Measurements from ENCODE around the gene TRPC4. TPM values are rescaled to one million over a fixed set of nuclear protein-coding genes. Genes with fewer than 3 reads are reported as not detected.
A peak's percentile ranks its signal among the peaks of the same experiment; 100 is the strongest.

The TRPC4 gene
- total RNA-seq, 1 experiment from 2014 or later, result 19.0 TPM

DNA sequence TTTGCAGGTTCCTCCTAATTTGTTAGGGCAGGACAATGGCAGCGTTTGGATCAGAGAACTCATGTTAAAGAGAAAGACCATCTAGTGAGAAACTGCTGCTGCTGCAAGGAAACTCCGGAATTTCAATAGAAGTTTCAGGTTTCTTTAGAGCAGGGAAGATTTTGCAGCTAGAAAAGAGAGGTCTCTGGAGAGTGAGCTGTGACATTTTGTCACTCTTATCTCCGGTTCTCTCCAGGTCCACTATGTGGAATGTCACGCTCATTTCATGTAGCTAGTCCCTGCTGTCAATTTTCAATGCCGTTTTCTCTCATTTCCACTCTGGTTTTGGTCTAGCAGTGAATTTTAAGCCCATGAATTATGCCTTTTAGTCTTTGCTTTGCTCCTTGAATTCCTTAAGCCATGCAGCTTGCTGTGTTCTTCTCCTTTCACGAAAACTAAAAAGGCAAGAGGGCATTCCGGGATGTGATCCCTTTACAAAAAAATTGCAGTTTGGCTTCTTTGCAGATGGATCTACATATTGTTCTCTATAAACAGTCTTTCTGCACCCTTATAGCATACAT lies 224.3 kb downstream of the TRPC4 start:
- Histone ChIP-seq H4K20me1 (ENCODE audit: control insufficient read depth, insufficient read depth, insufficient read length) (no peaks in the 10 kb centered on the region), H3K4me1 (ENCODE audit: insufficient read depth, low read length) (peaks cover 5% of the 10 kb centered on the region), H3K79me1 (ENCODE audit: insufficient read depth, low read depth, low read length, poor library complexity, severe bottlenecking) (no peaks in the 10 kb centered on the region), H2BK12ac (ENCODE audit: insufficient read length, low read depth, low read length) (no peak overlapping the region), H4K8ac (replicated peaks; ENCODE audit: insufficient read length, low read depth, low read length) (no peak overlapping the region), H3K4me2 (ENCODE audit: insufficient read depth, insufficient read length, low read length) (no peak overlapping the region), H4K91ac (ENCODE audit: insufficient read length, low read depth, low read length) (no peak overlapping the region), H3K79me2 (ENCODE audit: insufficient read depth, low read length) (no peaks in the 10 kb centered on the region), H4K5ac (ENCODE audit: insufficient read length, low read depth, low read length) (no peak overlapping the region), H2AK5ac (ENCODE audit: insufficient read length, low read length) (no peak overlapping the region), H3T11ph (ENCODE audit: low read length) (no peak overlapping the region), H3K14ac (ENCODE audit: insufficient read depth, low read length) (no peak overlapping the region), H2BK120ac (ENCODE audit: low read depth, low read length, poor library complexity, severe bottlenecking) (no peak overlapping the region), H2BK20ac (ENCODE audit: low read depth, low read length, poor library complexity, severe bottlenecking) (no peak overlapping the region), H2BK5ac (ENCODE audit: insufficient read length, low read length) (no peak overlapping the region), H2AFZ (ENCODE audit: low read length) (no peak overlapping the region), H3K56ac (ENCODE audit: insufficient read length, low read depth, low read length) (no peak overlapping the region), H3K23ac (ENCODE audit: insufficient read length, low read depth, low read length) (no peak overlapping the region), H3K9ac (ENCODE audit: extremely low read depth, insufficient read length, low read length) (no peak overlapping the region), H3K4ac (ENCODE audit: low read depth, low read length) (no peak overlapping the region), H3K27me3 (ENCODE audit: insufficient read depth, low read length) (no peaks in the 10 kb centered on the region), H3K27ac (ENCODE audit: insufficient read length, low read depth, low read length) (no peak overlapping the region), H3K23me2 (ENCODE audit: insufficient read length, low read depth, low read length, poor library complexity, severe bottlenecking) (no peaks in the 10 kb centered on the region), H2BK15ac (ENCODE audit: low read depth, low read length) (no peak overlapping the region), H3K18ac (ENCODE audit: insufficient read length, low read depth, low read length) (no peak overlapping the region), H3K9me3 (ENCODE audit: control insufficient read depth, low read depth, low read length) (no peaks in the 10 kb centered on the region)
- Mint-ChIP-seq H3K27me3 (ENCODE audit: low read depth) (no peaks in the 10 kb centered on the region), H3K4me1 (peaks cover 23 to 24% of the 10 kb centered on the region in 2 experiments), H3K9me3 (no peaks in the 10 kb centered on the region), H3K36me3 (ENCODE audit: insufficient read depth in 1 of 3, low read depth in 3 of 3) (peaks cover 2 to 9% (median 4%) of the 10 kb centered on the region in 3 experiments; a peak in 5 of 7 replicates), H3K4me3 (no peak overlapping the region), H3K27ac (peak overlapping the region in 1 of 3 experiments; percentile 46; a peak in 2 of 7 replicates)
- DNase-seq, result no peak
- TF ChIP-seq, protein P1, sequence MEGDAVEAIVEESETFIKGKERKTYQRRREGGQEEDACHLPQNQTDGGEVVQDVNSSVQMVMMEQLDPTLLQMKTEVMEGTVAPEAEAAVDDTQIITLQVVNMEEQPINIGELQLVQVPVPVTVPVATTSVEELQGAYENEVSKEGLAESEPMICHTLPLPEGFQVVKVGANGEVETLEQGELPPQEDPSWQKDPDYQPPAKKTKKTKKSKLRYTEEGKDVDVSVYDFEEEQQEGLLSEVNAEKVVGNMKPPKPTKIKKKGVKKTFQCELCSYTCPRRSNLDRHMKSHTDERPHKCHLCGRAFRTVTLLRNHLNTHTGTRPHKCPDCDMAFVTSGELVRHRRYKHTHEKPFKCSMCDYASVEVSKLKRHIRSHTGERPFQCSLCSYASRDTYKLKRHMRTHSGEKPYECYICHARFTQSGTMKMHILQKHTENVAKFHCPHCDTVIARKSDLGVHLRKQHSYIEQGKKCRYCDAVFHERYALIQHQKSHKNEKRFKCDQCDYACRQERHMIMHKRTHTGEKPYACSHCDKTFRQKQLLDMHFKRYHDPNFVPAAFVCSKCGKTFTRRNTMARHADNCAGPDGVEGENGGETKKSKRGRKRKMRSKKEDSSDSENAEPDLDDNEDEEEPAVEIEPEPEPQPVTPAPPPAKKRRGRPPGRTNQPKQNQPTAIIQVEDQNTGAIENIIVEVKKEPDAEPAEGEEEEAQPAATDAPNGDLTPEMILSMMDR (conservative IDR thresholded peaks at IDR 0.05), result no peak
- no CpG with 5 or more reads among the region's 7 CpGs for WGBS (ENCODE audit: extremely low coverage, insufficient read length, low lambda C conversion rate)

All from H9 (cell line).